Right lobe of liver (tissue), 6 donors: Measurements from ENCODE around the gene KIF15. TPM values are rescaled to one million over a fixed set of nuclear protein-coding genes. Genes with fewer than 3 reads are reported as not detected.

Experiments
- ATAC-seq, 4 donors: fragments of 200-7000 bp; cut with Tn5 transposase; one replicate each; pipeline ENCODE4 v1.9.1; 2020; ENCODE audit warnings: mild to moderate bottlenecking in 4 of 4, moderate library complexity in 4 of 4
- DNase-seq, 3 donors: peaks; one replicate each; pipeline ENCODE4 v3.0.0-alpha.2; 2020
- H3K27ac ChIP-seq, 3 donors: fragments of 200-600 bp; one replicate each; pipeline ENCODE4 v1.8.0; 2022
- H3K27me3 ChIP-seq, 2 donors: fragments of 200-600 bp; one replicate each; pipeline ENCODE4 v1.8.0; 2022
- H3K36me3 ChIP-seq, 4 donors: fragments of 200-600 bp; sonication (generic) in 1 of 4; one replicate each; pipeline versions ENCODE4 v1.5.1 to v1.8.0; 2017 to 2022; ENCODE audit warnings: control low read depth in 1 of 4
- H3K4me1 ChIP-seq, 4 donors: fragments of 200-600 bp; sonication (generic) in 1 of 4; one replicate each; pipeline versions ENCODE4 v1.5.1 to v1.8.0; 2017 to 2022; ENCODE audit warnings: control low read depth in 1 of 4
- H3K4me3 ChIP-seq, 3 donors: fragments of 200-600 bp; one replicate each; pipeline ENCODE4 v1.8.0; 2022
- H3K9me3 ChIP-seq, 4 donors: fragments of 200-600 bp; sonication (generic) in 1 of 4; one replicate each; pipeline versions ENCODE4 v1.5.1 to v1.8.0; 2017 to 2022; ENCODE audit warnings: control low read depth in 1 of 4
- POLR2A ChIP-seq: fragments of 450-650 bp; IDR thresholded peaks from one replicate; pipeline ENCODE4 v1.6.1; 2017; ENCODE audit warnings: antibody characterized with exemption, mild to moderate bottlenecking
- WGBS: methylation state at CpG from one replicate; pipeline ENCODE4 v1.1.6; 2018; ENCODE audit warnings: low coverage, low lambda C conversion rate; ENCODE audit not compliant: insufficient coverage; ENCODE audit errors: missing lambda C conversion rate; 5-methylcytosine and 5-hydroxymethylcytosine counted together
- intact Hi-C, 2 donors: fragments of 100-400 bp; cut with DNase I; formaldehyde crosslinking; loops; one replicate each; pipeline versions ENCODE4 v1.11.2 to v1.14.1; 2022
- total RNA-seq, 6 experiments: library from RNA; depleted of rRNA in 2 of 6; stranded (reverse); fragments of >200 nt in 2 of 6; fragmentation: NEBNext Ultra II Directional in 3 of 6; extraction: Animal tissue kit (Norgen Biotek cat#: 25700) in 3 of 6; gene quantifications; one replicate each; pipeline versions ENCODE4 v1.1.0 to v1.2.4, GENCODE V29; 2016 to 2023
- TF ChIP-seq, protein P1 (sequence below), 4 donors: fragments of 200-600 bp in 3 of 4; fragments of 450-650 bp in 1 of 4; IDR thresholded peaks; one replicate each; pipeline versions ENCODE4 v1.5.1 to v1.8.0; 2016 to 2022; ENCODE audit warnings: antibody characterized with exemption in 4 of 4, mild to moderate bottlenecking in 2 of 4
- donor health status: DM: no; HTN: yes; CAD: no.
- donor health status: DM: no; HTN: no; CAD: no.
- donor health status: DM: no; HTN: no; CAD: no.
- donor health status: DM: no; HTN: yes; CAD: no.
- donor health status: DM: no; HTN: yes; CAD: no.

Gene KIF15
- total RNA-seq, 6 experiments from 2014 or later = 0.09 to 0.51 (median 0.22) TPM

DNA sequence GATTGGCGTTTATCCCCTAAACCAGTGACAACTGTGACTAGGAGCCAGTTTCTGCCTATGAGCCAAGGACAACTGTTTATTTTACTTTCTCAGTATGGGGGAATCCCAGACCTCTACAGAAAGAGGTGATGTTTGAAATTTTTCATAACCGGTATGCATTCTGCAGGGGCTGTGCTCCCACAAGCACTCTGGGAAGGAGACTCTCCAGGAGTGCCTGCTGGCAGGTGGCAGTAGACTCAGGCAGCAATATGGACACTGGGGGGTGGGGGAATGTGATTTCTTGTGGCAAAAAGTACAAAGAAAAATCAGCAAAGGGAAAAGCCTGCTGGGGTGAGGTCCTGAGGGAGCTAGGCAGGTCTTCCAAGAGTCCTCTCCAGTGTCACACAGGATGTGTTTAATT lies 118.7 kb downstream of the KIF15 start:
- Histone ChIP-seq H3K9me3 (no peaks in the 10 kb centered on the region), H3K27ac (no peak overlapping the region), H3K36me3 (no peaks in the 10 kb centered on the region), H3K27me3 (no peaks in the 10 kb centered on the region), H3K4me3 (no peak overlapping the region), H3K4me1 (no peaks in the 10 kb centered on the region)
- ATAC-seq = no peak
- WGBS = 51% methylated on average over 2 of the region's 2 CpGs
- DNase-seq = no peak
- no peak for TF ChIP-seq POLR2A
- TF ChIP-seq, protein P1, sequence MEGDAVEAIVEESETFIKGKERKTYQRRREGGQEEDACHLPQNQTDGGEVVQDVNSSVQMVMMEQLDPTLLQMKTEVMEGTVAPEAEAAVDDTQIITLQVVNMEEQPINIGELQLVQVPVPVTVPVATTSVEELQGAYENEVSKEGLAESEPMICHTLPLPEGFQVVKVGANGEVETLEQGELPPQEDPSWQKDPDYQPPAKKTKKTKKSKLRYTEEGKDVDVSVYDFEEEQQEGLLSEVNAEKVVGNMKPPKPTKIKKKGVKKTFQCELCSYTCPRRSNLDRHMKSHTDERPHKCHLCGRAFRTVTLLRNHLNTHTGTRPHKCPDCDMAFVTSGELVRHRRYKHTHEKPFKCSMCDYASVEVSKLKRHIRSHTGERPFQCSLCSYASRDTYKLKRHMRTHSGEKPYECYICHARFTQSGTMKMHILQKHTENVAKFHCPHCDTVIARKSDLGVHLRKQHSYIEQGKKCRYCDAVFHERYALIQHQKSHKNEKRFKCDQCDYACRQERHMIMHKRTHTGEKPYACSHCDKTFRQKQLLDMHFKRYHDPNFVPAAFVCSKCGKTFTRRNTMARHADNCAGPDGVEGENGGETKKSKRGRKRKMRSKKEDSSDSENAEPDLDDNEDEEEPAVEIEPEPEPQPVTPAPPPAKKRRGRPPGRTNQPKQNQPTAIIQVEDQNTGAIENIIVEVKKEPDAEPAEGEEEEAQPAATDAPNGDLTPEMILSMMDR (IDR thresholded peaks at IDR 0.05) = no peak
- intact Hi-C loops = no loop called here

- 72% methylated on average over 3 of the region's 5 CpGs for WGBS
- no peak for ATAC-seq
- no peaks in the 10 kb centered on the region for H3K9me3 ChIP-seq
- no peak for DNase-seq
- intact Hi-C loops = no loop called here
- no peaks in the 10 kb centered on the region for H3K36me3 ChIP-seq
- H3K27ac ChIP-seq = no peak overlapping the region
- no peak overlapping the region for H3K4me3 ChIP-seq
- H3K4me1 ChIP-seq = no peaks in the 10 kb centered on the region
- TF ChIP-seq POLR2A = no peak
- TF ChIP-seq, protein P1 (IDR thresholded peaks at IDR 0.05) = no peak
- no peaks in the 10 kb centered on the region for H3K27me3 ChIP-seq
These were observed 121.8 kb downstream of the KIF15 start for GRCh38 chr3:44883213-44883955.

DNA sequence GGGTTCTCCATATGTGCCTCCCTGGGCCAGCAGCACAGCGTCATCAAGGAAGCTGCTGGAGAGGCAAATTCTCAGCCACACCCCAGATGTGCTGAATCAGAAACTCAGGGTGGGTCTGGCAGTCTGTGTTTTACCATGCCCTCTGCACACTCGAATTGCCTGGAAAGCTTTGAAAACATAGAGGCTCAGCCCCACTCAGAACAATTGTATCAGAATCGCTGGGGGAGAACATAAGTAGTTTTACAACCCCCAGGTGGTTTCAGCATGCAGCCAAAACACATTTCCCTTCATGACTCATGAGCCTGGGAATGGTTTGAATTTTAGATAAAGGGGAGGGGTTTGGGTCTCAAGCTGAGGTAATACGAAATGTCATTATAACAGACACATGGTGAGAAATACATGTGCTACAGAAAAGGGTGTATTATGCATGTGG lies 122.4 kb downstream of the KIF15 start:
- Histone ChIP-seq H3K36me3 (no peaks in the 10 kb centered on the region), H3K4me1 (no peaks in the 10 kb centered on the region), H3K9me3 (no peaks in the 10 kb centered on the region), H3K4me3 (no peak overlapping the region), H3K27ac (no peak overlapping the region), H3K27me3 (no peaks in the 10 kb centered on the region)
- 77% methylated on average over 4 of the region's 4 CpGs for WGBS
- no peak for ATAC-seq
- intact Hi-C loops = no loop called here
- TF ChIP-seq, protein P1 (IDR thresholded peaks at IDR 0.05) = no peak
- TF ChIP-seq POLR2A = no peak
- DNase-seq = no peak

- Histone ChIP-seq H3K36me3 (no peaks in the 10 kb centered on the region), H3K27me3 (no peaks in the 10 kb centered on the region), H3K4me1 (no peaks in the 10 kb centered on the region), H3K27ac (no peak overlapping the region), H3K4me3 (no peak overlapping the region), H3K9me3 (no peaks in the 10 kb centered on the region)
- intact Hi-C loops = no loop called here
- 58% methylated on average over 4 of the region's 4 CpGs for WGBS
- no peak for ATAC-seq
- no peak for TF ChIP-seq POLR2A
- TF ChIP-seq, protein P1 (IDR thresholded peaks at IDR 0.05) = no peak
- no peak for DNase-seq
These were observed 124.0 kb downstream of the KIF15 start for GRCh38 chr3:44885618-44886017.
